ENCODE measurements around the gene STRADA.

The STRADA gene

DNA sequence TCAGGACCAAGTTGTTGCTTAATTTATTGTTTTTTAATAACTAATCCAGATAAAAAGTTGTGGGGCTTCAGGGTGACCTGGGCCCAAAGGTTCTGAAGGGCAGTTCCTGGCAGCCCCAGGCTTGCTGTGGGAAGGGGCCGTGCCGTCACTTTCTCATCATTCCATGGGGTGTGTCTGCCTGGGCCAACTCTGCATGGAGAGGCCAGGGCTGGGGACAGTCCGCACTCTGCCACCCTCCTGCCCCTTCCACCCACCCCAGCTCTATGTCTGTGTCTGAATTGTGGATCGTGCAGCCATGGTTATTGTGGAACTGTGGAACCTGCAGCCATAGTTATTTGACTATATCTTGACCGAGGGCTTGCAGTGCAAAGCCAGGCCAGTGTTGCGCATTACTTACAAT, 45.7 kb downstream of the STRADA start:
- H3K36me3 ChIP-seq (ENCODE audit: control insufficient read depth, insufficient read depth, low read length) = peaks cover 40% of the 10 kb centered on the region

GRCh38 chr17:63694950-63695773, 46.4 kb downstream of the STRADA start:
- Histone ChIP-seq H3K9ac (ENCODE audit: low read depth, low read length) (no peak overlapping the region), H3K27ac (ENCODE audit: low read depth, low read length) (no peak overlapping the region), H3K36me3 (ENCODE audit: control insufficient read depth, insufficient read depth, low read length) (peaks cover 47% of the 10 kb centered on the region), H3K27me3 (ENCODE audit: control insufficient read depth, insufficient read depth, low read length) (no peaks in the 10 kb centered on the region), H3K4me1 (ENCODE audit: control insufficient read depth, insufficient read depth, low read length) (peaks cover 20% of the 10 kb centered on the region; the same call in 1 of the 2 replicates), H3K4me3 (ENCODE audit: low read depth, low read length) (no peak overlapping the region), H3K9me3 (ENCODE audit: control insufficient read depth, insufficient read depth, low read length) (no peaks in the 10 kb centered on the region)

More for the DNA sequence above, 45.7 kb downstream of the STRADA start:
- Histone ChIP-seq H3K27ac (ENCODE audit: low read depth, low read length) (no peak overlapping the region), H3K27me3 (ENCODE audit: control insufficient read depth, insufficient read depth, low read length) (no peaks in the 10 kb centered on the region), H3K9me3 (ENCODE audit: control insufficient read depth, insufficient read depth, low read length) (no peaks in the 10 kb centered on the region), H3K4me1 (ENCODE audit: control insufficient read depth, insufficient read depth, low read length) (peaks cover 20% of the 10 kb centered on the region; the same call in 1 of the 2 replicates), H3K9ac (ENCODE audit: low read depth, low read length) (no peak overlapping the region), H3K4me3 (ENCODE audit: low read depth, low read length) (no peak overlapping the region)

DNA sequence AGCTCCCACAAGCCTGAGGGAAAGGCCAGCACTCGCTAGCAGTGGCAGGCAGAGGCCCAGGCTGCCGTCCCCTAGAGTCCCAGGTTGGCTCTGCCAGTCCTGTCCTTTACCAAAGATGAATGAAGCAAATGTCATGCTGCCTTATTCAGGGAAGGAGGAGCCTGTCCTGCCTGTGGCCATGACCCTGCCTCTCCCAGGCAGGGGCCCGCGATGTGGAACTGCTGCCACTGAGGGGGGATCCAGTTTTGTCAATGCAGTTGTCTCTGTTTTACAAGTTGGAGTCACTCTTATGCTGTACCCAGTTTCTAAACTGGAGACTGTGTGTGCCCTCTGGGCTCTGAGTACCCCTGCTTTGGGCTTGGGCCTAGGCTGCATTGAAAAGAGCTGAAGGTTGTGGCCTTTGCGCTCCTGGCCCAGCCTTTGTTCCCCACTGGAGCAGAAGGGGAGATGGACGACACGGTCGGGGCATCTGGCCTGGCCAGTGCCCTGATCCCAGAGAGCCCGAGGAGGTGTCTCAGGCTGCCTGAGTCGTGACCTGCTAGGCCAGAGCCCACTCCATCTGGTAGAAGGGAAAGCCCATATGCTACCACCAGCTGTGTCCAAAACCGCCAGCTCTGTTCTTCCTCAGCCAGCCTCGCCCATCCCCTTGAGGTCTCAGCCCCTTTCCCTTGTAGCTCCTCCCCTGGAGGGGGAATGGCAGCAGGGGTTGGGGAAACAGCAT, 47.2 kb downstream of the STRADA start:
- no peaks in the 10 kb centered on the region for H3K27me3 ChIP-seq (ENCODE audit: control insufficient read depth, insufficient read depth, low read length)
- H3K4me1 ChIP-seq (ENCODE audit: control insufficient read depth, insufficient read depth, low read length) = peaks cover 20% of the 10 kb centered on the region; the same call in 1 of the 2 replicates
- H3K9ac ChIP-seq (ENCODE audit: low read depth, low read length) = no peak overlapping the region
- peaks cover 55% of the 10 kb centered on the region for H3K36me3 ChIP-seq (ENCODE audit: control insufficient read depth, insufficient read depth, low read length)
- H3K4me3 ChIP-seq (ENCODE audit: low read depth, low read length) = no peak overlapping the region
- H3K9me3 ChIP-seq (ENCODE audit: control insufficient read depth, insufficient read depth, low read length) = no peaks in the 10 kb centered on the region
- peak overlapping the region; percentile 43 for H3K27ac ChIP-seq (ENCODE audit: low read depth, low read length)

GRCh38 chr17:63693411-63694113, 48.0 kb downstream of the STRADA start:
- no peaks in the 10 kb centered on the region for H3K9me3 ChIP-seq (ENCODE audit: control insufficient read depth, insufficient read depth, low read length)
- no peak overlapping the region for H3K27ac ChIP-seq (ENCODE audit: low read depth, low read length)
- H3K9ac ChIP-seq (ENCODE audit: low read depth, low read length) = no peak overlapping the region
- H3K27me3 ChIP-seq (ENCODE audit: control insufficient read depth, insufficient read depth, low read length) = no peaks in the 10 kb centered on the region
- H3K4me3 ChIP-seq (ENCODE audit: low read depth, low read length) = no peak overlapping the region
- peaks cover 61% of the 10 kb centered on the region for H3K36me3 ChIP-seq (ENCODE audit: control insufficient read depth, insufficient read depth, low read length)
- peaks cover 20% of the 10 kb centered on the region; the same call in 1 of the 2 replicates for H3K4me1 ChIP-seq (ENCODE audit: control insufficient read depth, insufficient read depth, low read length)

GRCh38 chr17:63692195-63692816, 49.3 kb downstream of the STRADA start:
- no peaks in the 10 kb centered on the region for H3K9me3 ChIP-seq (ENCODE audit: control insufficient read depth, insufficient read depth, low read length)
- no peak overlapping the region for H3K9ac ChIP-seq (ENCODE audit: low read depth, low read length)
- no peaks in the 10 kb centered on the region for H3K27me3 ChIP-seq (ENCODE audit: control insufficient read depth, insufficient read depth, low read length)
- peaks cover 59% of the 10 kb centered on the region for H3K36me3 ChIP-seq (ENCODE audit: control insufficient read depth, insufficient read depth, low read length)
- no peak overlapping the region for H3K27ac ChIP-seq (ENCODE audit: low read depth, low read length)
- no peak overlapping the region for H3K4me3 ChIP-seq (ENCODE audit: low read depth, low read length)
- H3K4me1 ChIP-seq (ENCODE audit: control insufficient read depth, insufficient read depth, low read length) = peaks cover 10% of the 10 kb centered on the region; the same call in 1 of the 2 replicates

GRCh38 chr17:63689479-63689878, 52.1 kb downstream of the STRADA start:
- H3K27me3 ChIP-seq (ENCODE audit: control insufficient read depth, insufficient read depth, low read length) = no peaks in the 10 kb centered on the region
- no peak overlapping the region for H3K9ac ChIP-seq (ENCODE audit: low read depth, low read length)
- peaks cover 2% of the 10 kb centered on the region; the same call in 1 of the 2 replicates for H3K4me1 ChIP-seq (ENCODE audit: control insufficient read depth, insufficient read depth, low read length)
- H3K4me3 ChIP-seq (ENCODE audit: low read depth, low read length) = no peak overlapping the region
- no peak overlapping the region for H3K27ac ChIP-seq (ENCODE audit: low read depth, low read length)
- no peaks in the 10 kb centered on the region for H3K9me3 ChIP-seq (ENCODE audit: control insufficient read depth, insufficient read depth, low read length)
- peaks cover 58% of the 10 kb centered on the region for H3K36me3 ChIP-seq (ENCODE audit: control insufficient read depth, insufficient read depth, low read length)

DNA sequence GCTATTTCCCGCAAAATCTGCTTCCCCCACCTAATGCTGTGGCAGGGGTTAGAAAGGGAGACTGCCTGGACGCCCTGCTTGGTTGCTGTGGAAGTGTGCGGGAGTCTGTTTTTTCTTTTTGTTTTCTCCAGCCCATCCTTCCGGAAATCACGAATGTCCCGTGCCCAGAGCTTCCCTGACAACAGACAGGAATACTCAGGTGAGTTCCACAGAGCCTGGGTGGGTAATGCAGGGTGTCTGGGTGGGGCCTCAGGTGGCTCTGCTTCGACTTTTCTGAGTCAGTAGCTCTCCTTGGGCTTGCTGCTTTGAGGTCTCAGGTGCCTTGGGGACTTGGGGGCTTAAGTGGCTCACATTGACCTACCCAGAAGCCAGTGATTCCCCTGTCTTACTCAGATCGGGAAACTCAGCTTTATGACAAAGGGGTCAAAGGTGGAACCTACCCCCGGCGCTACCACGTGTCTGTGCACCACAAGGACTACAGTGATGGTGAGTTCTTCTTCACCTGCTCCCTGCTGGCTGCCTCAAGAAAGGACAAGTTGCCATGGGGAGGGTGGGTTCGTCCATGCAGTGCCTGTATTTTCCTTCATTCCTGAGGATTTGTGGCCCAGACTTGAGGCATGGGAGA, 53.1 kb downstream of the STRADA start:
- peaks cover 51% of the 10 kb centered on the region for H3K36me3 ChIP-seq (ENCODE audit: control insufficient read depth, insufficient read depth, low read length)

GRCh38 chr17:63686138-63686685, 55.4 kb downstream of the STRADA start:
- H3K36me3 ChIP-seq (ENCODE audit: control insufficient read depth, insufficient read depth, low read length) = peaks cover 49% of the 10 kb centered on the region
- no peaks in the 10 kb centered on the region for H3K27me3 ChIP-seq (ENCODE audit: control insufficient read depth, insufficient read depth, low read length)
- H3K9ac ChIP-seq (ENCODE audit: low read depth, low read length) = no peak overlapping the region
- 0 out of 2 replicates have a peak, but pooled peaks cover 3% of the 10 kb centered on the region for H3K4me1 ChIP-seq (ENCODE audit: control insufficient read depth, insufficient read depth, low read length)
- no peaks in the 10 kb centered on the region for H3K9me3 ChIP-seq (ENCODE audit: control insufficient read depth, insufficient read depth, low read length)
- no peak overlapping the region for H3K4me3 ChIP-seq (ENCODE audit: low read depth, low read length)
- H3K27ac ChIP-seq (ENCODE audit: low read depth, low read length) = no peak overlapping the region

More for the DNA sequence above, 53.1 kb downstream of the STRADA start:
- Histone ChIP-seq H3K9me3 (ENCODE audit: control insufficient read depth, insufficient read depth, low read length) (no peaks in the 10 kb centered on the region), H3K27me3 (ENCODE audit: control insufficient read depth, insufficient read depth, low read length) (no peaks in the 10 kb centered on the region), H3K4me1 (ENCODE audit: control insufficient read depth, insufficient read depth, low read length) (no peaks in the 10 kb centered on the region), H3K4me3 (ENCODE audit: low read depth, low read length) (no peak overlapping the region), H3K9ac (ENCODE audit: low read depth, low read length) (no peak overlapping the region), H3K27ac (ENCODE audit: low read depth, low read length) (no peak overlapping the region)

GRCh38 chr17:63685578-63685977, 56.0 kb downstream of the STRADA start:
- H3K9ac ChIP-seq (ENCODE audit: low read depth, low read length) = no peak overlapping the region
- H3K4me1 ChIP-seq (ENCODE audit: control insufficient read depth, insufficient read depth, low read length) = 0 out of 2 replicates have a peak, but pooled peaks cover 6% of the 10 kb centered on the region
- no peak overlapping the region for H3K27ac ChIP-seq (ENCODE audit: low read depth, low read length)
- H3K9me3 ChIP-seq (ENCODE audit: control insufficient read depth, insufficient read depth, low read length) = no peaks in the 10 kb centered on the region
- H3K4me3 ChIP-seq (ENCODE audit: low read depth, low read length) = no peak overlapping the region
- peaks cover 42% of the 10 kb centered on the region for H3K36me3 ChIP-seq (ENCODE audit: control insufficient read depth, insufficient read depth, low read length)
- no peaks in the 10 kb centered on the region for H3K27me3 ChIP-seq (ENCODE audit: control insufficient read depth, insufficient read depth, low read length)

GRCh38 chr17:63685041-63685440, 56.6 kb downstream of the STRADA start:
- Histone ChIP-seq H3K9ac (ENCODE audit: low read depth, low read length) (no peak overlapping the region), H3K36me3 (ENCODE audit: control insufficient read depth, insufficient read depth, low read length) (peaks cover 40% of the 10 kb centered on the region), H3K9me3 (ENCODE audit: control insufficient read depth, insufficient read depth, low read length) (no peaks in the 10 kb centered on the region), H3K4me3 (ENCODE audit: low read depth, low read length) (no peak overlapping the region), H3K27ac (ENCODE audit: low read depth, low read length) (no peak overlapping the region), H3K27me3 (ENCODE audit: control insufficient read depth, insufficient read depth, low read length) (no peaks in the 10 kb centered on the region), H3K4me1 (ENCODE audit: control insufficient read depth, insufficient read depth, low read length) (0 out of 2 replicates have a peak, but pooled peaks cover 6% of the 10 kb centered on the region)

Data from HUES48 (cell line).